ENCODE data around the gene ITSN2.

ITSN2 gene

DNA sequence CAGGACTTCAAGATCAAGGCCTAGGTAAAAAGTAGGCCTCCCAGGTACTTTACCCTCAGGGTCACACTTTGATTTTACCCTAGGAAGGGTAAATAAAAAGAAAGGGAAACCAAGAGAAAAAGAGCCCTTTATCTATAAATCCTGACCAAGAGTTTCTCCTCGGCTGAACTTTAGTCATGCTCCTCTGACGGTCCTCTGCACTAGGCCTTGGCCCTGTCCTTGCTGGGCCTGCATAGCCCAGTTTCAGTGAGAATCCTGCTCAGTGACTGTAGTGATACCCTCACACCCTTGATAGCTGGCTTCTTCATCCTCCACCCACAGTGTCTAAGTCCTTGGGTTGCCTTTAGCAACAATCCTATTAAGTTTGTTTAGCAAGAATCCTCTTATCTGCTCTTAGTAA lies 20.5 kb upstream of the ITSN2 start:
- no peak overlapping the region for H3K27ac ChIP-seq
- no peak for TF ChIP-seq ZFX (IDR thresholded peaks at IDR 0.05)

DNA sequence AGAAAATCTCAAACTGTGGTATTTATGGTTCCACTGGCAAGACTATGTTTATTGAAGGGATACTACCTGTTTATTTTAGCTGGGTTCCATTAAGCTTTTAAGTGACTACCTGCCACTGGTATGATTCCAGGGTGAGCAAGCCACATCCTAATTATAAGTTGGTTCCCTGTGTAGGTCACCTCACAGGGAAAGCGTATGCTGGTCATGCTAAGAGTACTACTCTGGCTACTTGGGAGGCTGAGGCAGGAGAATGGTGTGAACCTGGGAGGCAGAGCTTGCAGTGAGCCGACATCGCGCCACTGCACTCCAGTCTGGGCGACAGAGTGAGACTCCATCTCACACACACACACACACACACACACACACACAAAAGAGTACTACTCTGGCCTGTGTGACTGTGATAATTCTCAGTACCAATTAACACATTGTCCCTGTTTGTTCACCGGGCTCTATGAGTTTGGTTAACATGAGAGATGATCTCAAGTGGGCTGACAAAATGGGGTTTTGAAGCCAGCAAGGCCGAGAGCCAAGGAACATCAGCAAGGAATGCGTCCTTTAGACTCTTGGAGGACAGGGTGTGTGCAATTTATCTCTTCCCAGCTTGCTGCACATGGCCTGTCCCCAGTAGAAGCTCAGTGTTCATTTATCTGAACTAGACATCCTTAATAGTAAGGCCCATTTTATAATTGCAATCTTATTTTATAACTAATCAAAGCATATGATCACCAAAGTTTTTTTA lies 15.2 kb upstream of the ITSN2 start:
- TF ChIP-seq ZFX (IDR thresholded peaks at IDR 0.05) (no peak), CTCF (conservative IDR thresholded peaks at IDR 0.05) (no peak)
- H3K27ac ChIP-seq: no peak overlapping the region

DNA sequence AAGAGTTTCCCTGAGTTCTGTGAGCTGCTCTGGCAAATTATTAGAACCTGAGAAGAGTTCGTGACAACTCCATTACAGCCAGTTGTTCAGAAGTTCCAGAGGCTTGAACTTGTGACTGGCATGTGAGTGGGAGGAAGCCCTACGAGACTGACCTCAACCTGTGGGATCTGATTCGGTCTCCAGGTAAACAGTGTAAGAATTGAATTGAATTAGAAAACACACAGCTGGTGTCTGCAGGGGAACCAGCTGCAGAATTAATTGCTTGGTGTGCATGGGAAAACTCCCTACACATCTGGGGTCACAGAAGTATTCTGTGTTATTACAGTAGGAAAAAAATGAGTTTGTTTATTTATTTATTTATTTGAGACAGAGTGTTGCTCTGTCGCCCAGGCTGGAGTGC lies 14.0 kb upstream of the ITSN2 start:
- no peak overlapping the region for H3K27ac ChIP-seq
- TF ChIP-seq ZFX (IDR thresholded peaks at IDR 0.05) (no peak), CTCF (conservative IDR thresholded peaks at IDR 0.05) (no peak)

DNA sequence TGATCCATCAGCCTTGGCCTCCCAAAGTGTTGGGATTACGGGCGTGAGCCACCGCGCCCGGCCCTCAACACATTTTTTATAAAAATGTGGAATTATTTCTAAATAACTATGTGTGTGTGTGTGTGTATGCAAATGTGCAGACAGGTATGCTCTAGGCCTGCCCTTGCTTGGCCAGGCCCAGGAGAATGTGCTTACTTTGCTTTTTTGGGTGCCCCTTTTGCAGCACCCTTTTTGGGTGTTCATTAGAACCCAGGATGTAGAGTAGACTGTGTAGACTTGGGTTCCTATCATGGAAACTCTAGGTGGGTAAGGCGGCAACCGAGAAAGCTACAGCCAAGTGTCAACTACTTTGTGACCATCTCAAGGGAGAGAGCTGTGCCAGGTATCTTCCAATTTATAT lies 11.7 kb upstream of the ITSN2 start:
- no peak overlapping the region for H3K27ac ChIP-seq
- TF ChIP-seq CTCF (conservative IDR thresholded peaks at IDR 0.05) (no peak), ZFX (IDR thresholded peaks at IDR 0.05) (no peak)

DNA sequence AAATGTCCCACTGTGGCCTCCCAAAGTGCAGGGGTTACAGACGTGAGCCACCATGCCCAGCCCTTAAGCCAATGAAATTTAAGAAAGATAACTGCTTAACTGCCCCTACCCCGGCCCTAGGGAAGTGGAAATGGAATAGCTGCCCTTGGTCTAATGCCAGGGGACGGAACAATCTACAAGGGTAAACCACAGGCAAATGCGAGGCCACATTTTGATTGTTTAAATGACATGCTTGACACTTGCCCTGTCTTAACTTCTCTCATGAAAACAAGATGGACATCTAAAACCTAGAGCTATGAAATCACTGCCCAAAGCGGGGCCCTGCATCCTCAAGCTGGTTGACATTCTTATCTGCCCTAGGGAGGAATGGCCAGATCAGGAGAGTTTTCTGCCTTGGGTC lies 5.5 kb upstream of the ITSN2 start:
- no peak overlapping the region for H3K27ac ChIP-seq

DNA sequence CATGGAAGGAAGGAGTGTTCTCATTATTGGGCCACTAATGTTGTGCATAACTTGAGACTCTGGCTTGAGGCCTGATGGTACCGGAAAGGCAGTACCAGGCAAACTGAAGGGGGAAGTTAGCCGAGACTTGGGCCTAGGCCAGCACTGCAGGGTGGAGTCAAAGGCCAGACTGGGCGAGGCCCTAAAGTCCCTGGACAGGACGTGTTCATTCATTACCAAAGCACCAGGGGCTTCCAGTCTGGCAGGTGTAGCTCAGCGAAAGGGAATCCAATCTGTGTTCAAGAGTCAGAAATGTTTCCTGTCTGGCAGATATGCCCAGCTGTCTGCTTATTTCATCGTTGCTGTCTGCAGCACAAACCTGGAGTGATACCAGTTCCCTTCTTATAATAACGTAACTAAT lies 4.7 kb upstream of the ITSN2 start:
- TF ChIP-seq CTCF (conservative IDR thresholded peaks at IDR 0.05) (no peak), ZFX (IDR thresholded peaks at IDR 0.05) (no peak)
- peak overlapping the region; percentile 18 for H3K27ac ChIP-seq

More for the DNA sequence above, 5.5 kb upstream of the ITSN2 start:
- TF ChIP-seq ZFX (IDR thresholded peaks at IDR 0.05) (no peak), CTCF (conservative IDR thresholded peaks at IDR 0.05) (no peak)

DNA sequence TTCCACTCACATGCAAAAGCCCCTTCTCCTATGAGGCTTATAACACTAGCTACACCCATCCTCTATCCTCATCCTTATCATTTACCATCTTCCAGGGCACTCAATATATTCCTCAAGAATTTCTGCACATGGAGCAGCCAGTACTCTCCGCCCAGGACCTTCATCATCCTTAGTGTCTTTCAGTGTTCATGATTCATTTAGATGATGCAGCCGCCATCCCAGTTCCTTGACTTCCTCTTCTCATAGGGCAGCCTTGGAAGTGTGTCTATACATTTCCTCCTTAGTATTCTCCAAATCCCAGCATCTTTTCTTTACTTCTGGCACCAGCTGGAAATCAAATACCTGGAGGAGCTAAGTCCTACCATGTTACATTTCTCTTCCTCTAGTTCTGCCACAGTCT lies 3.0 kb upstream of the ITSN2 start:
- no peak for TF ChIP-seq ZFX (IDR thresholded peaks at IDR 0.05)
- TF ChIP-seq CTCF (conservative IDR thresholded peaks at IDR 0.05): no peak
- H3K27ac ChIP-seq: no peak overlapping the region

GRCh38 chr2:24362253-24362652 lies 1.9 kb upstream of the ITSN2 start:
- peak overlapping the region; percentile 64 for H3K27ac ChIP-seq
- no peak for TF ChIP-seq ZFX (IDR thresholded peaks at IDR 0.05)
- TF ChIP-seq CTCF (conservative IDR thresholded peaks at IDR 0.05): no peak

All from C4-2B (cell line).